Endothelial cell of umbilical vein (primary cell): Measurements from ENCODE around the gene S100A7. TPM values are rescaled to one million over a fixed set of nuclear protein-coding genes. Genes with fewer than 3 reads are reported as not detected.

Experiments
- BruUV-seq: library from RNA; stranded (reverse); fragments of 400-500 nt; replicated peaks from 2 replicates; lab custom pipeline; 2021; lab: Mats Ljungman, UMichigan
- CTCF ChIA-PET: fragments of 300-600, 350-600 bp; sonication (Branson Sonifier 250); formaldehyde crosslinking; loops from one replicate; lab custom pipeline; 2021; ENCODE audit warnings: antibody characterized with exemption, inconsistent platforms; lab: Charles Lee
- POLR2A ChIA-PET: fragments of 300-600, 350-600 bp; sonication (Branson Sonifier 250); formaldehyde crosslinking; loops from one replicate; lab custom pipeline; 2021; ENCODE audit warnings: antibody characterized with exemption, inconsistent platforms; lab: Charles Lee
- DNase-seq: peaks from one replicate; pipeline ENCODE4 v3.0.0-alpha.2; 2011; ENCODE audit warnings: low read depth, low spot score
- FAIRE-seq: peaks from 2 replicates; lab custom pipeline; 2011; peaks lifted over from hg19 to GRCh38; lab: Jason Lieb, UNC
- H2AFZ ChIP-seq: 2 replicates; pipeline ENCODE4 v1.6.0; 2012; ENCODE audit warnings: low read depth, low read length, control low read depth, inconsistent platforms
- H3K27ac ChIP-seq: 2 replicates; pipeline ENCODE4 v1.5.1; 2011; ENCODE audit warnings: low read depth, mild to moderate bottlenecking, control low read depth, low read length, moderate library complexity; ENCODE audit not compliant: insufficient read depth
- H3K27me3 ChIP-seq, 2 experiments: 2 replicates each; pipeline versions ENCODE4 v1.6.0 to v1.6.1; 2011; ENCODE audit warnings: low read length in 2 of 2, mixed read lengths in 1 of 2; ENCODE audit not compliant: control insufficient read depth in 2 of 2, insufficient read depth in 2 of 2
- H3K36me3 ChIP-seq, 2 experiments: 2 replicates in 1 of 2; 3 replicates in 1 of 2; pipeline ENCODE4 v1.5.1; 2011; ENCODE audit warnings: low read length in 2 of 2, mild to moderate bottlenecking in 1 of 2, moderate library complexity in 1 of 2; ENCODE audit not compliant: control insufficient read depth in 2 of 2, insufficient read depth in 2 of 2; ENCODE audit errors: extremely low read depth in 1 of 2
- H3K4me1 ChIP-seq: 3 replicates; pipeline ENCODE4 v1.5.1; 2011; ENCODE audit warnings: mild to moderate bottlenecking, low read length; ENCODE audit not compliant: control insufficient read depth, insufficient read depth; ENCODE audit errors: extremely low read depth
- H3K4me2 ChIP-seq: 2 replicates; pipeline ENCODE4 v1.6.1; 2011; ENCODE audit warnings: low read length, control low read depth, mixed read lengths; ENCODE audit not compliant: insufficient read depth
- H3K4me3 ChIP-seq, 3 experiments: fragments of 200-600 bp in 1 of 3; sonication (generic), shearing (Covaris generic) in 1 of 3; replicated peaks in 1 of 3; 2 replicates each; pipeline ENCODE4 v1.5.1; 2011 to 2016; ENCODE audit warnings: control low read depth in 3 of 3, low read length in 3 of 3, mild to moderate bottlenecking in 2 of 3, inconsistent platforms in 1 of 3, low read depth in 1 of 3, moderate library complexity in 1 of 3; ENCODE audit not compliant: insufficient read depth in 1 of 3
- H3K79me2 ChIP-seq: 2 replicates; pipeline ENCODE4 v1.6.0; 2012; ENCODE audit warnings: low read length, inconsistent platforms; ENCODE audit not compliant: control insufficient read depth, insufficient read depth
- H3K9ac ChIP-seq: replicated peaks from 2 replicates; pipeline ENCODE3; 2011; ENCODE audit warnings: low read length, control low read depth; ENCODE audit not compliant: insufficient read depth; ENCODE audit errors: extremely low read depth
- H3K9me1 ChIP-seq: replicated peaks from 3 replicates; pipeline ENCODE4 v1.6.0; 2011; ENCODE audit warnings: mild to moderate bottlenecking, low read length; ENCODE audit not compliant: control insufficient read depth, insufficient read depth; ENCODE audit errors: extremely low read depth
- H3K9me3 ChIP-seq: replicated peaks from 2 replicates; pipeline ENCODE4 v1.5.1; 2012; ENCODE audit warnings: low read length, inconsistent platforms; ENCODE audit not compliant: control insufficient read depth, insufficient read depth
- H4K20me1 ChIP-seq: replicated peaks from 2 replicates; pipeline ENCODE3; 2011; ENCODE audit warnings: mild to moderate bottlenecking, low read length; ENCODE audit not compliant: control insufficient read depth, insufficient read depth; ENCODE audit errors: extremely low read depth
- CTCF ChIP-seq, 2 donors: IDR thresholded peaks; 1 replicate in 1 of 2; 2 replicates in 1 of 2; pipeline ENCODE4 v1.5.1; 2011; ENCODE audit warnings: low read length in 2 of 2, mild to moderate bottlenecking in 2 of 2, moderate library complexity in 2 of 2, control low read depth in 1 of 2, inconsistent platforms in 1 of 2, low read depth in 1 of 2; ENCODE audit not compliant: insufficient read depth in 1 of 2; ENCODE audit errors: extremely low read depth in 1 of 2
- EZH2 ChIP-seq: IDR thresholded peaks from 2 replicates; pipeline ENCODE4 v1.6.1; 2012; ENCODE audit warnings: borderline replicate concordance, low read depth, mild to moderate bottlenecking, moderate library complexity, low read length, inconsistent platforms; ENCODE audit not compliant: severe bottlenecking
- FOS ChIP-seq: IDR thresholded peaks from 2 replicates; pipeline ENCODE4 v1.6.1; 2011; ENCODE audit warnings: mild to moderate bottlenecking, low read length, moderate library complexity, borderline replicate concordance; ENCODE audit not compliant: insufficient read depth
- GATA2 ChIP-seq: IDR thresholded peaks from 2 replicates; pipeline ENCODE4 v1.7.0; 2011; ENCODE audit warnings: low read depth, mild to moderate bottlenecking, moderate library complexity, mixed read lengths, low read length; ENCODE audit not compliant: insufficient read length, insufficient read depth
- JUN ChIP-seq: IDR thresholded peaks from 2 replicates; pipeline ENCODE4 v1.6.1; 2011; ENCODE audit warnings: borderline replicate concordance, low read depth; ENCODE audit not compliant: insufficient read length, insufficient read depth
- MAX ChIP-seq: IDR thresholded peaks from 2 replicates; pipeline ENCODE4 v1.6.1; 2011; ENCODE audit not compliant: insufficient read depth, insufficient read length
- MYC ChIP-seq: IDR thresholded peaks from one replicate; pipeline ENCODE4 v1.6.1; 2011; ENCODE audit warnings: mild to moderate bottlenecking, low read depth, low read length
- POLR2A ChIP-seq: IDR thresholded peaks from 2 replicates; pipeline ENCODE4 v1.6.1; 2012; ENCODE audit warnings: low read depth, mild to moderate bottlenecking, control low read depth, low read length
- POLR2AphosphoS5 ChIP-seq: IDR thresholded peaks from 2 replicates; pipeline ENCODE4 v1.6.1; 2012; ENCODE audit warnings: low read depth, mild to moderate bottlenecking, control low read depth, low read length, moderate library complexity; ENCODE audit not compliant: insufficient read depth
- dilution Hi-C: fragments of 300-500 bp; cut with MboI; formaldehyde crosslinking; loops from one replicate; pipeline ENCODE4 v1.15.0; 2019; ENCODE audit warnings: low sequenced_read_pairs; ENCODE audit not compliant: extremely low pct_ligation_motif_present
- intact Hi-C: fragments of 100-400 bp; cut with micrococcal nuclease; formaldehyde crosslinking; loops from one replicate; pipeline ENCODE4 v1.10.0; 2022
- polyA plus RNA-seq, 4 experiments: library from polyadenylated mRNA; depleted of rRNA in 3 of 4; stranded (reverse) in 3 of 4; unstranded in 1 of 4; fragments of >200 nt; gene quantifications; 2 replicates each; pipeline versions ENCODE4 v1.2.1 to v1.2.3, GENCODE V29; 2011 to 2012; ENCODE audit warnings: missing spikeins in 1 of 4
- total RNA-seq: library from RNA; stranded (reverse); gene quantifications from 2 replicates; pipeline ENCODE4 v1.2.3, GENCODE V29; 2021

Gene S100A7
- total and polyA plus RNA-seq, 2 donors (not counting 3 experiments of a cell fraction or from before 2014, with no cell fraction given): not detected

DNA sequence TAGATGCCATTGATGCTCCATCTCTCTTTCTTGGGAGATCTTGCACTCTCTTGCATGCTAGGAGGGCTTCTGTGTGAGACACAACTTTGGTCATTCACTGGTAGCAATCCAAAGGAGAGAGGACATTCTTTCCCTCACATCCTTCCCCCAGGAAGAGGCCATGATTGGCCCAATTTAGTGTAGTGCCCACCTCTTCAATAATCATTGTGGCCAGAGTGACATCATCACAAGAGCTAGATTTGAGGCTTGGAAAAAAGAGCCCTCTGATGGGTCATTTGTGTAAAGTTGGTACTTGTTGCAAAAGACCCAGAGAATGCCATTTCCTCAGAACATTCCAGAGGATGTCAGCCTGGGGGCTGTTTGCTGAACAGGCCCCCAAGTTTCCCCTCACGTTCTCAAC lies 45.1 kb upstream of the S100A7 start:
- H3K36me3 ChIP-seq: no peaks in the 10 kb centered on the region
- no peaks in the 10 kb centered on the region for H3K27me3 ChIP-seq
- no peaks in the 10 kb centered on the region for H3K79me2 ChIP-seq
- H3K9me3 ChIP-seq: no peaks in the 10 kb centered on the region
- H3K4me1 ChIP-seq: no peaks in the 10 kb centered on the region
- H4K20me1 ChIP-seq: no peaks in the 10 kb centered on the region
- ChIA-PET CTCF (interaction anchor here (0.6 kb wide), 1 partner anchor 11 kb away, joined by 3 read pairs; no protein-coding TSS in a partner anchor), POLR2A (no interaction called here)
- H3K27ac ChIP-seq: no peak overlapping the region
- no peak overlapping the region for H2AFZ ChIP-seq
- no peaks in the 10 kb centered on the region for H3K9me1 ChIP-seq
- dilution Hi-C loops: no loop called here
- no peak overlapping the region for H3K4me2 ChIP-seq
- no peak overlapping the region for H3K4me3 ChIP-seq
- intact Hi-C loops: no loop called here
- no peak for DNase-seq
- BruUV-seq: no TSS peak
- no peak for FAIRE-seq
- no peak overlapping the region for H3K9ac ChIP-seq
- no peak for TF ChIP-seq EZH2
- no peak for TF ChIP-seq MAX
- TF ChIP-seq MYC: no peak
- no peak for TF ChIP-seq JUN
- no peak for TF ChIP-seq POLR2A
- TF ChIP-seq CTCF (IDR thresholded peaks at IDR 0.05; ENCODE audit: extremely low read depth in 1 of 2, insufficient read depth in 1 of 2, low read depth in 1 of 2, low read length in 2 of 2): no peak
- TF ChIP-seq FOS: no peak
- no peak for TF ChIP-seq POLR2AphosphoS5
- TF ChIP-seq GATA2: no peak
